HCT116 (cell line): ENCODE measurements around the gene GRM8. TPM values are rescaled to one million over a fixed set of nuclear protein-coding genes. Genes with fewer than 3 reads are reported as not detected.

Source experiments
- ATAC-seq: fragments of 200-7000 bp; cut with Tn5 transposase; 2 replicates; pipeline ENCODE4 v1.9.1; 2020; ENCODE audit warnings: mild to moderate bottlenecking, moderate library complexity
- BruUV-seq: library from RNA; stranded (reverse); fragments of 400-500 nt; replicated peaks from 2 replicates; lab custom pipeline; 2021; lab: Mats Ljungman, UMichigan
- CTCF ChIA-PET: fragments of 300-600 bp; sonication (Branson Sonifier 250); formaldehyde crosslinking; loops from one replicate; lab custom pipeline; 2021; ENCODE audit warnings: antibody characterized with exemption; lab: Charles Lee
- POLR2A ChIA-PET: fragments of 300-600, 350-600 bp; sonication (Branson Sonifier 250); formaldehyde crosslinking; loops from one replicate; lab custom pipeline; 2021; ENCODE audit warnings: antibody characterized with exemption; lab: Charles Lee
- RAD21 ChIA-PET, 2 experiments: fragments of 300-600 bp; sonication (Branson Sonifier 250); formaldehyde crosslinking; loops; one replicate each; lab custom pipeline; 2023; ENCODE audit warnings: low total read pairs in 2 of 2; ENCODE audit not compliant: uncharacterized antibody in 2 of 2, unreplicated experiment in 2 of 2, low non-redundant PET in 1 of 2; lab: Charles Lee
- DNase-seq: peaks from one replicate; pipeline ENCODE4 v3.0.0-alpha.2; 2010; ENCODE audit warnings: low read depth, low spot score
- H2AFZ ChIP-seq: fragments of 200-600 bp; shearing (Covaris generic), sonication (generic); 2 replicates; pipeline ENCODE4 v1.6.1; 2017; ENCODE audit warnings: low read depth, mixed run types, mixed read lengths, antibody characterized with exemption, low read length; ENCODE audit not compliant: poor library complexity, severe bottlenecking
- H3K27ac ChIP-seq: 2 replicates; pipeline ENCODE4 v1.5.1; 2012; ENCODE audit warnings: low read depth, low read length
- H3K27me3 ChIP-seq: fragments of 200-600 bp; sonication (generic); 2 replicates; pipeline ENCODE4 v1.6.1; 2016; ENCODE audit warnings: mixed run types, low read length, mixed read lengths; ENCODE audit not compliant: insufficient read depth
- H3K36me3 ChIP-seq, 2 experiments: fragments of 200-500 bp in 1 of 2; fragments of 200-600 bp in 1 of 2; sonication (Bioruptor generic) in 1 of 2; sonication (generic) in 1 of 2; 2 replicates each; pipeline versions ENCODE4 v1.5.1 to v1.6.1; 2014 to 2016; ENCODE audit warnings: low read length in 2 of 2, inconsistent platforms in 1 of 2, mixed read lengths in 1 of 2, mixed run types in 1 of 2; ENCODE audit not compliant: insufficient read depth in 2 of 2, control insufficient read depth in 1 of 2
- H3K4me1 ChIP-seq, 2 experiments: fragments of 200-600 bp in 1 of 2; sonication (generic) in 1 of 2; 2 replicates each; pipeline versions ENCODE4 v1.5.1 to v1.6.1; 2012 to 2017; ENCODE audit warnings: low read length in 2 of 2, inconsistent platforms in 1 of 2, mild to moderate bottlenecking in 1 of 2, mixed read lengths in 1 of 2, mixed run types in 1 of 2, moderate library complexity in 1 of 2; ENCODE audit not compliant: insufficient read depth in 2 of 2, control insufficient read depth in 1 of 2
- H3K4me2 ChIP-seq: fragments of 200-600 bp; sonication (generic); 2 replicates; pipeline ENCODE4 v1.6.1; 2017; ENCODE audit warnings: mixed run types, low read length, mixed read lengths
- H3K4me3 ChIP-seq, 2 experiments: fragments of 200-600 bp in 1 of 2; sonication (generic) in 1 of 2; replicated peaks in 1 of 2; 2 replicates each; pipeline ENCODE4 v1.5.1; 2011 to 2016; ENCODE audit warnings: low read length in 2 of 2, control low read depth in 1 of 2, low read depth in 1 of 2, mild to moderate bottlenecking in 1 of 2, mixed read lengths in 1 of 2, mixed run types in 1 of 2
- H3K79me2 ChIP-seq: fragments of 200-600 bp; sonication (generic); 2 replicates; pipeline ENCODE4 v1.6.1; 2017; ENCODE audit warnings: mild to moderate bottlenecking, mixed run types, low read length, moderate library complexity, mixed read lengths; ENCODE audit not compliant: insufficient read depth
- H3K9ac ChIP-seq: fragments of 200-600 bp; sonication (generic); 2 replicates; pipeline ENCODE4 v1.6.1; 2016; ENCODE audit warnings: low read length, mixed read lengths
- H3K9me2 ChIP-seq: fragments of 200-600 bp; sonication (generic), shearing (Covaris generic); 2 replicates; pipeline ENCODE4 v1.6.1; 2017; ENCODE audit warnings: mixed run types, mild to moderate bottlenecking, moderate library complexity; ENCODE audit not compliant: insufficient read depth
- H3K9me3 ChIP-seq, 2 experiments: fragments of 200-500 bp in 1 of 2; fragments of 200-600 bp in 1 of 2; sonication (Bioruptor generic) in 1 of 2; sonication (generic) in 1 of 2; 2 replicates each; pipeline ENCODE4 v1.6.1; 2014 to 2017; ENCODE audit warnings: low read length in 2 of 2, mixed read lengths in 2 of 2, inconsistent platforms in 1 of 2, low read depth in 1 of 2, mild to moderate bottlenecking in 1 of 2, mixed run types in 1 of 2, moderate library complexity in 1 of 2; ENCODE audit not compliant: control insufficient read depth in 1 of 2, insufficient read depth in 1 of 2
- H4K20me1 ChIP-seq: fragments of 200-600 bp; sonication (generic), shearing (Covaris generic); 2 replicates; pipeline ENCODE4 v1.6.1; 2017; ENCODE audit warnings: mixed run types, mild to moderate bottlenecking, moderate library complexity; ENCODE audit not compliant: insufficient read depth
- CBX3 ChIP-seq: IDR thresholded peaks from 2 replicates; pipeline ENCODE4 v1.6.1; 2012; ENCODE audit warnings: low read depth
- EGR1 ChIP-seq: IDR thresholded peaks from 2 replicates; pipeline ENCODE4 v1.6.1; 2012; ENCODE audit warnings: low read depth
- ELF1 ChIP-seq: IDR thresholded peaks from 2 replicates; pipeline ENCODE4 v1.6.1; 2012; ENCODE audit warnings: low read depth, borderline replicate concordance
- FOSL1 ChIP-seq: IDR thresholded peaks from 2 replicates; pipeline ENCODE4 v1.6.1; 2012; ENCODE audit warnings: low read depth
- POLR2A ChIP-seq: IDR thresholded peaks from 2 replicates; pipeline ENCODE4 v1.7.0; 2011; ENCODE audit warnings: borderline replicate concordance; ENCODE audit not compliant: insufficient read depth, insufficient read length; ENCODE audit errors: extremely low read depth
- RAD21 ChIP-seq: IDR thresholded peaks from 2 replicates; pipeline ENCODE4 v1.6.1; 2012; ENCODE audit warnings: low read depth, mild to moderate bottlenecking
- SIN3A ChIP-seq: IDR thresholded peaks from 2 replicates; pipeline ENCODE4 v1.6.1; 2012; ENCODE audit warnings: low read depth
- SP1 ChIP-seq: IDR thresholded peaks from 2 replicates; pipeline ENCODE4 v1.6.1; 2012; ENCODE audit warnings: low read depth
- SRF ChIP-seq: IDR thresholded peaks from 2 replicates; pipeline ENCODE4 v1.6.1; 2012; ENCODE audit warnings: low read depth
- intact Hi-C: fragments of 100-400 bp; cut with micrococcal nuclease; formaldehyde crosslinking; loops from 2 replicates; pipeline ENCODE4 v1.10.0; 2022
- total RNA-seq: library from RNA; stranded (reverse); gene quantifications from one replicate; pipeline ENCODE4 v1.2.1, GENCODE V29; 2021; ENCODE audit not compliant: unreplicated experiment
- TF ChIP-seq, protein P1 (sequence below): IDR thresholded peaks from 2 replicates; pipeline ENCODE4 v1.6.1; 2012
- TF ChIP-seq, protein P2 (sequence below): IDR thresholded peaks from 2 replicates; pipeline ENCODE4 v1.6.1; 2012
- TF ChIP-seq, protein P3 (sequence below): IDR thresholded peaks from 2 replicates; pipeline ENCODE4 v1.6.1; 2011; ENCODE audit warnings: mild to moderate bottlenecking, low read length, moderate library complexity; ENCODE audit not compliant: insufficient replicate concordance; ENCODE audit errors: extremely low read depth

Gene GRM8
- total RNA-seq, 1 experiment from 2014 or later = 0.05 TPM

DNA sequence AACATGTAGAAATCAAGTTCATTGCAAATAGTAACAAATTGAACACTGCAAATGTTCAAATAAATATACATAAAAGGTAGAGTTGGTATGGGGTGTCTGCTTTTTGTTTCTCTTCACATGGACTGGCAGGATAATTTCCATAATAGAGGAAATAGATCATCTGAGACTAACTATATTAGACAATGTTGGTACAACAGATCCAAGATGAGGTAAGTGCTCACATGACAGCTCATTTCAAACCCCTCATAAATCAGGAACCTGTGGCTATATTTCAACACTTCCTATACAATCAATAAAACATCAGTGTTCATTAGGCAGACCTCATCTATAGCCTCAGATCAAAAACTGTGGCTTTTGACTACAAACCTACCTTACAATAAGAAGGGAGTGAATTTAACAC is 469.1 kb downstream of the GRM8 start (continued):
- TF ChIP-seq, protein P1, sequence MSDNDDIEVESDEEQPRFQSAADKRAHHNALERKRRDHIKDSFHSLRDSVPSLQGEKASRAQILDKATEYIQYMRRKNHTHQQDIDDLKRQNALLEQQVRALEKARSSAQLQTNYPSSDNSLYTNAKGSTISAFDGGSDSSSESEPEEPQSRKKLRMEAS = no peak
- TF ChIP-seq SRF = no peak
- TF ChIP-seq, all 23 proteins: peak for 0

DNA sequence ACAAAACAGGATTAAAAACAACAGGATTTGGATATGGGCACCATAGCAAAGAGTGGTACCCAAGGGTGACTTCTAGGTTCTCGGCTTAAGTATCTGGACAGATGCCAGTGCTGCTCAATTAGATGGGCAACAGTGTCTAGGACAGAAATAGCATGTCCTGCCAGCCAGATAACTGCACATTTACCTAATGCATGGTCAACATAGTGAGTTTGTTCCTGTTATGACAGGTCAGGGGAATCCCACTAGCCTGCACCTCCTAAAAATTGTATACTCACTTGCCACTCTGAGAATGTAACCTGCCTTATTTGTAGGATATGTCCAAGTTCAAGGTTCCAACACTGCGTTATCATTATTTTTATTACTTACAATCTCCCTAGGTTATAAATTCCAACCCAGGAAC is 471.7 kb downstream of the GRM8 start:
- Histone ChIP-seq H3K4me2 (no peak overlapping the region), H3K4me3 (no peak overlapping the region), H3K27me3 (no peaks in the 10 kb centered on the region), H3K79me2 (no peaks in the 10 kb centered on the region), H3K9ac (no peak overlapping the region), H3K9me2 (no peaks in the 10 kb centered on the region)
- BruUV-seq = no TSS peak
- RAD21 ChIA-PET = no interaction called here
- DNase-seq = no peak
- TF ChIP-seq, protein P2, sequence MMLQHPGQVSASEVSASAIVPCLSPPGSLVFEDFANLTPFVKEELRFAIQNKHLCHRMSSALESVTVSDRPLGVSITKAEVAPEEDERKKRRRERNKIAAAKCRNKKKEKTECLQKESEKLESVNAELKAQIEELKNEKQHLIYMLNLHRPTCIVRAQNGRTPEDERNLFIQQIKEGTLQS = no peak
- TF ChIP-seq SP1 (no peak), CBX3 (no peak), SIN3A (no peak), ELF1 (no peak), POLR2A (no peak), FOSL1 (no peak), RAD21 (no peak), SRF (no peak), EGR1 (no peak)
- TF ChIP-seq, protein P1 = no peak
- TF ChIP-seq, protein P3, sequence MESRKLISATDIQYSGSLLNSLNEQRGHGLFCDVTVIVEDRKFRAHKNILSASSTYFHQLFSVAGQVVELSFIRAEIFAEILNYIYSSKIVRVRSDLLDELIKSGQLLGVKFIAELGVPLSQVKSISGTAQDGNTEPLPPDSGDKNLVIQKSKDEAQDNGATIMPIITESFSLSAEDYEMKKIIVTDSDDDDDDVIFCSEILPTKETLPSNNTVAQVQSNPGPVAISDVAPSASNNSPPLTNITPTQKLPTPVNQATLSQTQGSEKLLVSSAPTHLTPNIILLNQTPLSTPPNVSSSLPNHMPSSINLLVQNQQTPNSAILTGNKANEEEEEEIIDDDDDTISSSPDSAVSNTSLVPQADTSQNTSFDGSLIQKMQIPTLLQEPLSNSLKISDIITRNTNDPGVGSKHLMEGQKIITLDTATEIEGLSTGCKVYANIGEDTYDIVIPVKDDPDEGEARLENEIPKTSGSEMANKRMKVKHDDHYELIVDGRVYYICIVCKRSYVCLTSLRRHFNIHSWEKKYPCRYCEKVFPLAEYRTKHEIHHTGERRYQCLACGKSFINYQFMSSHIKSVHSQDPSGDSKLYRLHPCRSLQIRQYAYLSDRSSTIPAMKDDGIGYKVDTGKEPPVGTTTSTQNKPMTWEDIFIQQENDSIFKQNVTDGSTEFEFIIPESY = no peak
- TF ChIP-seq, all 23 proteins: peak for 0
- no peaks in the 10 kb centered on the region for H4K20me1 ChIP-seq
- intact Hi-C loops = no loop called here
- no peaks in the 10 kb centered on the region for H3K9me3 ChIP-seq
- H3K27ac ChIP-seq = no peak overlapping the region
- ATAC-seq = no peak
- no peaks in the 10 kb centered on the region for H3K4me1 ChIP-seq
- H3K36me3 ChIP-seq = no peaks in the 10 kb centered on the region
- ChIA-PET POLR2A (no interaction called here), CTCF (no interaction called here)
- no peak overlapping the region for H2AFZ ChIP-seq
